PC-3 (cell line): ENCODE data around the gene CHM. TPM values are rescaled to one million over a fixed set of nuclear protein-coding genes. Genes with fewer than 3 reads are reported as not detected.
"Not testable (repeated sequence)": the region's sequence is repeated elsewhere in the genome, so short reads cannot be mapped to it uniquely, and the experiment has no call there.

Experiments used
- ATAC-seq: fragments of 200-7000 bp; cut with Tn5 transposase; 2 replicates; pipeline ENCODE4 v1.9.1; 2020; ENCODE audit warnings: mild to moderate bottlenecking, moderate library complexity
- BruUV-seq: library from RNA; stranded (reverse); fragments of 400-500 nt; replicated peaks from 2 replicates; lab custom pipeline; 2021; lab: Mats Ljungman, UMichigan
- CTCF ChIA-PET: fragments of 300-600 bp; sonication (Branson Sonifier 250); formaldehyde crosslinking; loops from one replicate; lab custom pipeline; 2022; ENCODE audit warnings: antibody characterized with exemption; lab: Charles Lee
- POLR2A ChIA-PET: fragments of 300-600 bp; sonication (Branson Sonifier 250); formaldehyde crosslinking; loops from one replicate; lab custom pipeline; 2022; ENCODE audit warnings: antibody characterized with exemption; ENCODE audit not compliant: unreplicated experiment; lab: Charles Lee
- DNase-seq: peaks from one replicate; pipeline ENCODE4 v3.0.0-alpha.2; 2015
- H2AFZ ChIP-seq: fragments of 300-600 bp; sonication (generic); 2 replicates; pipeline ENCODE4 v1.6.0; 2016; ENCODE audit warnings: antibody characterized with exemption, low read length
- H3F3A ChIP-seq: fragments of 300-600 bp; sonication (generic); one replicate; pipeline ENCODE4 v1.6.0; 2017; ENCODE audit warnings: antibody characterized with exemption, low read length, control low read depth, mild to moderate bottlenecking; ENCODE audit not compliant: unreplicated experiment
- H3K27ac ChIP-seq: fragments of 300-600 bp; sonication (generic); 2 replicates; pipeline ENCODE4 v1.5.1; 2016; ENCODE audit warnings: mild to moderate bottlenecking, low read length
- H3K27me3 ChIP-seq: fragments of 300-600 bp; sonication (generic); 2 replicates; pipeline ENCODE4 v1.6.1; 2016; ENCODE audit warnings: low read length, mixed read lengths
- H3K36me3 ChIP-seq: fragments of 300-600 bp; sonication (generic); 2 replicates; pipeline ENCODE4 v1.6.1; 2016; ENCODE audit warnings: low read depth, mixed run types, low read length, mixed read lengths
- H3K4me1 ChIP-seq: fragments of 300-600 bp; sonication (generic); 2 replicates; pipeline ENCODE4 v1.5.1; 2016; ENCODE audit warnings: low read length; ENCODE audit not compliant: insufficient read depth
- H3K4me2 ChIP-seq: fragments of 300-600 bp; sonication (generic); 2 replicates; pipeline ENCODE4 v1.6.0; 2016; ENCODE audit warnings: low read length
- H3K4me3 ChIP-seq: fragments of 300-600 bp; sonication (generic); 2 replicates; pipeline ENCODE4 v1.5.1; 2016; ENCODE audit warnings: mild to moderate bottlenecking, low read length, mixed read lengths
- H3K79me2 ChIP-seq: fragments of 300-600 bp; sonication (generic); 2 replicates; pipeline ENCODE4 v1.6.1; 2017; ENCODE audit warnings: low read length, mixed read lengths
- H3K9ac ChIP-seq: fragments of 300-600 bp; sonication (generic); 2 replicates; pipeline ENCODE4 v1.6.0; 2016; ENCODE audit warnings: mild to moderate bottlenecking, low read length
- H3K9me2 ChIP-seq: fragments of 300-600 bp; sonication (generic); replicated peaks from 2 replicates; pipeline ENCODE4 v1.6.1; 2016; ENCODE audit warnings: mixed run types, low read length, mixed read lengths
- H3K9me3 ChIP-seq: fragments of 300-600 bp; sonication (generic); 2 replicates; pipeline ENCODE4 v1.6.1; 2016; ENCODE audit warnings: low read length, mixed read lengths
- H4K20me1 ChIP-seq: fragments of 300-600 bp; sonication (generic); 2 replicates; pipeline ENCODE4 v1.6.1; 2016; ENCODE audit warnings: low read length, mixed read lengths
- EZH2 ChIP-seq: fragments of 300-600 bp; sonication (generic); IDR thresholded peaks from one replicate; pipeline ENCODE4 v1.6.1; 2017; ENCODE audit warnings: antibody characterized with exemption, mild to moderate bottlenecking, low read length; ENCODE audit not compliant: unreplicated experiment
- EZH2phosphoT487 ChIP-seq: fragments of 300-600 bp; sonication (generic); IDR thresholded peaks from 2 replicates; pipeline ENCODE4 v1.6.1; 2018; ENCODE audit warnings: mild to moderate bottlenecking, antibody characterized with exemption, low read length, borderline replicate concordance
- intact Hi-C: fragments of 100-400 bp; cut with micrococcal nuclease; formaldehyde crosslinking; loops from 2 replicates; pipeline ENCODE4 v1.9.0; 2023
- total RNA-seq: library from RNA; depleted of rRNA; stranded (reverse); fragments of >200 nt; gene quantifications from 2 replicates; pipeline ENCODE4 v1.2.3, GENCODE V29; 2014
- TF ChIP-seq, protein P1 (sequence below): fragments of 300-600 bp; sonication (generic); conservative IDR thresholded peaks from 2 replicates; pipeline ENCODE4 v1.5.1; 2017; ENCODE audit warnings: antibody characterized with exemption, low read depth, mild to moderate bottlenecking, low read length

The CHM gene
- total RNA-seq, 1 experiment from 2014 or later = 14.9 TPM

DNA sequence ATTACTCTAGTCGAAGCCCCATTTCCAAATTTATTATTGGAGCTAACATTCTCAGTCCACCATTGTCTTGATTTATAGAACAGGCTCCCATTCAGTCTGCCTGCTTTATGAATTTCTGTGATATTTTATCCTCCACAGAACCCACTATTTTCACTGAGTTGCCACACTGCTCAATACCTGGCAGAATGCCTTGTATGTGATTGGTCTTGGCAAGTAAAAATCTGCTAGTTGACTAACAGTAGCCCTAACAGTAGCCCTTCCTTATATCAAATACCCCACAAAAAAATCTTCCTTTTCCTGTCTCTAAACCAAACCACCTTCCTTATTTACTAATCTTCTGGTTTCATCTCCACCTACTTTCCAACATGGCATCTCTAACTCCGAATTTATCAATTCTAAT, 82.6 kb downstream of the CHM start:
- Histone ChIP-seq H4K20me1 (no peaks in the 10 kb centered on the region), H3K9me2 (no peaks in the 10 kb centered on the region), H3K9me3 (no peaks in the 10 kb centered on the region), H3K4me1 (0 out of 2 replicates have a peak, but pooled peaks cover 14% of the 10 kb centered on the region), H2AFZ (no peak overlapping the region), H3K27ac (no peak overlapping the region), H3K4me2 (no peak overlapping the region), H3K36me3 (no peaks in the 10 kb centered on the region), H3F3A (no peaks in the 10 kb centered on the region), H3K4me3 (no peak overlapping the region), H3K79me2 (no peaks in the 10 kb centered on the region), H3K27me3 (no peaks in the 10 kb centered on the region), H3K9ac (no peak overlapping the region)
- ChIA-PET POLR2A (no interaction called here), CTCF (no interaction called here)
- DNase-seq (no peak), ATAC-seq (no peak)
- TF ChIP-seq, protein P1, sequence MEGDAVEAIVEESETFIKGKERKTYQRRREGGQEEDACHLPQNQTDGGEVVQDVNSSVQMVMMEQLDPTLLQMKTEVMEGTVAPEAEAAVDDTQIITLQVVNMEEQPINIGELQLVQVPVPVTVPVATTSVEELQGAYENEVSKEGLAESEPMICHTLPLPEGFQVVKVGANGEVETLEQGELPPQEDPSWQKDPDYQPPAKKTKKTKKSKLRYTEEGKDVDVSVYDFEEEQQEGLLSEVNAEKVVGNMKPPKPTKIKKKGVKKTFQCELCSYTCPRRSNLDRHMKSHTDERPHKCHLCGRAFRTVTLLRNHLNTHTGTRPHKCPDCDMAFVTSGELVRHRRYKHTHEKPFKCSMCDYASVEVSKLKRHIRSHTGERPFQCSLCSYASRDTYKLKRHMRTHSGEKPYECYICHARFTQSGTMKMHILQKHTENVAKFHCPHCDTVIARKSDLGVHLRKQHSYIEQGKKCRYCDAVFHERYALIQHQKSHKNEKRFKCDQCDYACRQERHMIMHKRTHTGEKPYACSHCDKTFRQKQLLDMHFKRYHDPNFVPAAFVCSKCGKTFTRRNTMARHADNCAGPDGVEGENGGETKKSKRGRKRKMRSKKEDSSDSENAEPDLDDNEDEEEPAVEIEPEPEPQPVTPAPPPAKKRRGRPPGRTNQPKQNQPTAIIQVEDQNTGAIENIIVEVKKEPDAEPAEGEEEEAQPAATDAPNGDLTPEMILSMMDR = no peak
- no TSS peak for BruUV-seq
- intact Hi-C loops = loop anchor here (10.0 kb wide), 1 partner anchor 110 kb away; no protein-coding TSS in a partner anchor

DNA sequence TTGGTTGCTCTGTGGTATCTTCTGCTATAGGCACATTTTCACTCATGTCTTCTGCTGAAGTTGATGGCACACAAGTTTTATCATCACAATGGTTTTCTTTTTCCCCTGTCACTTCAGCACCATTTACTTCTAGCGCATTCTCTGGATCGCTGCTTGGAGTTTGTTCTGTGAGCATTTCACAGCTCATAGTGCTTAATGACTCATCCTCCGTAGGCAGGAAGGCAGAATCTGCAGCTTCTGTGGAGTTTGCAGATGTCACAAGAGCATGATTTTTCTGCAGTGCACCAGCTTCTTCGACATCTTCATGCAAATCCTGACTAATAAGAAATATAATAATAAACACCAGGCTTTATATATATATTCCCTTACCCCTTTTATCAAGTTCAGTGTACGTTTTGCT, 83.6 kb downstream of the CHM start:
- H3K36me3 ChIP-seq = no peaks in the 10 kb centered on the region
- H4K20me1 ChIP-seq = no peaks in the 10 kb centered on the region
- no peak for TF ChIP-seq EZH2phosphoT487
- no peak for TF ChIP-seq EZH2
- TF ChIP-seq, protein P1 = no peak
- H3F3A ChIP-seq = no peaks in the 10 kb centered on the region
- H3K9ac ChIP-seq = no peak overlapping the region
- POLR2A ChIA-PET = interaction anchor here (0.6 kb wide), 1 partner anchor 66 kb away, joined by 3 read pairs; no protein-coding TSS in a partner anchor
- CTCF ChIA-PET = no interaction called here
- no TSS peak for BruUV-seq
- H3K79me2 ChIP-seq = no peaks in the 10 kb centered on the region
- no peaks in the 10 kb centered on the region for H3K9me3 ChIP-seq
- no peak overlapping the region for H2AFZ ChIP-seq
- no peak overlapping the region for H3K27ac ChIP-seq
- intact Hi-C loops = loop anchor here (10.0 kb wide), 1 partner anchor 109 kb away; no protein-coding TSS in a partner anchor
- H3K9me2 ChIP-seq = no peaks in the 10 kb centered on the region
- H3K27me3 ChIP-seq = no peaks in the 10 kb centered on the region
- no peak overlapping the region for H3K4me3 ChIP-seq
- H3K4me1 ChIP-seq = 0 out of 2 replicates have a peak, but pooled peaks cover 13% of the 10 kb centered on the region
- DNase-seq = peak; percentile 75
- H3K4me2 ChIP-seq = peak overlapping the region; percentile 30; the same call in 1 of the 2 replicates
- peak; percentile 92 for ATAC-seq

DNA sequence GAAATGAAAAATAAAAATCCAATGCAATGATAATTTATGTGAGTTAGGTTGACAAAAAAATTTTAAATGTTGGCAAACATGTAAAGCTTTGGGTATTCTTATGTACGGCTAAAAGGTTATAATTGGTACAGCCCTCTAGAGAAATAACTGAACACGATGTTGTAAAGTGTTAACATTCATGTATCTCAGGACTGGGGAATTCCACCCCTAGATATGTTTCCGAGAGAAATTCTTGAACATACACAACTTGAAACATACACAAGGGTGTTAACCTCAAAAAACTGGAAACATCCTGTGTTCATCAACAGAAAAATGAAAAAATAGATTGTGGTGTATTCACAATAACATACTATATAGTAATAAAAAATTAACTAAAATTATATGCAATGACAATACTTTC, 91.8 kb downstream of the CHM start:
- H2AFZ ChIP-seq = no peak overlapping the region
- DNase-seq (no peak), ATAC-seq (no peak)
- H3K4me2 ChIP-seq = no peak overlapping the region
- CTCF ChIA-PET = no interaction called here
- H3K9me2 ChIP-seq = no peaks in the 10 kb centered on the region
- no peaks in the 10 kb centered on the region for H3K4me1 ChIP-seq
- no peaks in the 10 kb centered on the region for H3K27me3 ChIP-seq
- no peak overlapping the region for H3K4me3 ChIP-seq
- intact Hi-C loops = no loop called here
- no peaks in the 10 kb centered on the region for H3K36me3 ChIP-seq
- H4K20me1 ChIP-seq = no peaks in the 10 kb centered on the region
- no peaks in the 10 kb centered on the region for H3F3A ChIP-seq
- POLR2A ChIA-PET = no interaction called here
- no peak overlapping the region for H3K9ac ChIP-seq
- no peaks in the 10 kb centered on the region for H3K79me2 ChIP-seq
- TF ChIP-seq, protein P1 = no peak
- TF ChIP-seq EZH2phosphoT487 (no peak), EZH2 (no peak)
- no TSS peak for BruUV-seq
- H3K9me3 ChIP-seq = no peaks in the 10 kb centered on the region
- H3K27ac ChIP-seq = no peak overlapping the region

DNA sequence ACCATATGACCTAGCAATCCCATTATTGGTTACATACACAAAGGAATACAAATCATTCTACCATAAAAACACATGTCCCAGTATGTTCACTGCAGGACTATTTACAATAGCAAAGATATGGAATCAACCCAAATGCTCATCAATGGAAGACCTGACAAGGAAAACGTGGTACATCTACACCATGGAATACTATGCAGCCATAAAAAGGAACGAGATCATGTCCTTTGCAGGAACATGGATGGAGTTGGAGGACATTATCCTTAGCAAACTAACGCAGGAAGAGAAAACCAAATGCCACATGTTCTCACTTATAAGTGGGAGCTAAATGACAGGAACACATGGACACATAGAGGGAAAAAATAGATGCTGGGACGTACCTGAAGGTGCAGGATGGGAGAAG, 102.6 kb downstream of the CHM start:
- ATAC-seq, H3K27me3 ChIP-seq, H3K4me2 ChIP-seq, intact Hi-C loops, CTCF ChIA-PET, H3K9me2 ChIP-seq, H3K4me3 ChIP-seq, H4K20me1 ChIP-seq, H3K27ac ChIP-seq, H3K79me2 ChIP-seq, DNase-seq, H3K9ac ChIP-seq, H3F3A ChIP-seq, H2AFZ ChIP-seq, H3K9me3 ChIP-seq, POLR2A ChIA-PET, BruUV-seq, H3K4me1 ChIP-seq: not testable (repeated sequence)
- H3K36me3 ChIP-seq = peaks cover 14% of the 10 kb centered on the region; the same call in 1 of the 2 replicates
